Measurements from ENCODE around the gene CXXC5. TPM values are rescaled to one million over a fixed set of nuclear protein-coding genes. Genes with fewer than 3 reads are reported as not detected.

Gene CXXC5
- total RNA-seq, 1 donor from 2014 or later: 51.8 TPM

GRCh38 chr5:139731281-139731680 lies 83.1 kb downstream of the CXXC5 start:
- H3K4me1 ChIP-seq: no peaks in the 10 kb centered on the region
- H3K9me3 ChIP-seq: no peaks in the 10 kb centered on the region
- no peak for TF ChIP-seq POLR2A (IDR thresholded peaks at IDR 0.05)
- TF ChIP-seq POLR2AphosphoS5 (IDR thresholded peaks at IDR 0.05; ENCODE audit: insufficient read depth in 1 of 2, low read depth in 1 of 2): no peak
- no peak for TF ChIP-seq CTCF (IDR thresholded peaks at IDR 0.05)
- H3K4me3 ChIP-seq: no peak overlapping the region
- intact Hi-C loops (cut with DNase I): no loop called here
- DNase-seq (ENCODE audit: extremely low spot score in 2 of 2): no peak
- no peaks in the 10 kb centered on the region for H3K36me3 ChIP-seq
- H3K27ac ChIP-seq: no peak overlapping the region
- H3K27me3 ChIP-seq: no peaks in the 10 kb centered on the region

- H3K27ac ChIP-seq: no peak overlapping the region
- H3K4me1 ChIP-seq: no peaks in the 10 kb centered on the region
- H3K27me3 ChIP-seq: no peaks in the 10 kb centered on the region
- H3K4me3 ChIP-seq: no peak overlapping the region
- no peak for TF ChIP-seq POLR2A (IDR thresholded peaks at IDR 0.05)
- no peak for TF ChIP-seq CTCF (IDR thresholded peaks at IDR 0.05)
- no peak for TF ChIP-seq POLR2AphosphoS5 (IDR thresholded peaks at IDR 0.05; ENCODE audit: insufficient read depth in 1 of 2, low read depth in 1 of 2)
- H3K9me3 ChIP-seq: no peaks in the 10 kb centered on the region
- intact Hi-C loops (cut with DNase I): no loop called here
- no peak for DNase-seq (ENCODE audit: extremely low spot score in 2 of 2)
- H3K36me3 ChIP-seq: no peaks in the 10 kb centered on the region
Observed at GRCh38 chr5:139732019-139732418, 83.9 kb downstream of the CXXC5 start.

- H3K27me3 ChIP-seq: no peaks in the 10 kb centered on the region
- no peaks in the 10 kb centered on the region for H3K36me3 ChIP-seq
- DNase-seq (ENCODE audit: extremely low spot score in 2 of 2): no peak
- intact Hi-C loops (cut with DNase I): no loop called here
- H3K27ac ChIP-seq: no peak overlapping the region
- no peaks in the 10 kb centered on the region for H3K9me3 ChIP-seq
- no peaks in the 10 kb centered on the region for H3K4me1 ChIP-seq
- H3K4me3 ChIP-seq: no peak overlapping the region
- no peak for TF ChIP-seq CTCF (IDR thresholded peaks at IDR 0.05)
- no peak for TF ChIP-seq POLR2AphosphoS5 (IDR thresholded peaks at IDR 0.05; ENCODE audit: insufficient read depth in 1 of 2, low read depth in 1 of 2)
- no peak for TF ChIP-seq POLR2A (IDR thresholded peaks at IDR 0.05)
Observed at GRCh38 chr5:139733010-139733688, 85.0 kb downstream of the CXXC5 start.

Small RNAs within 50 kb of the gene (small RNA-seq; reads per million reads assigned to genes)
- gene RNU6-236P: not detected

Other genes with a start within 250 kb of the CXXC5 start
- 12.3 TPM for gene SPATA24, start 244.3 kb upstream of the CXXC5 start, total RNA-seq
- 7.6 TPM for gene DNAJC18, start 208.8 kb upstream of the CXXC5 start, total RNA-seq
- gene ECSCR, start 185.6 kb upstream of the CXXC5 start, total RNA-seq: 37.1 TPM
- not detected for gene SMIM33, start 177.3 kb upstream of the CXXC5 start, total RNA-seq
- gene STING1, start 165.6 kb upstream of the CXXC5 start, total RNA-seq: 103 TPM
- 57.5 TPM for gene UBE2D2, start 87.0 kb upstream of the CXXC5 start, total RNA-seq
- 0.25 TPM for gene PSD2, start 147.5 kb downstream of the CXXC5 start, total RNA-seq